ENCODE data around the gene ABCG8. TPM values are rescaled to one million over a fixed set of nuclear protein-coding genes. Genes with fewer than 3 reads are reported as not detected.

ABCG8 gene
- polyA plus RNA-seq, 1 donor (not counting 4 experiments of a cell fraction or from before 2014, with no cell fraction given) = not detected

DNA sequence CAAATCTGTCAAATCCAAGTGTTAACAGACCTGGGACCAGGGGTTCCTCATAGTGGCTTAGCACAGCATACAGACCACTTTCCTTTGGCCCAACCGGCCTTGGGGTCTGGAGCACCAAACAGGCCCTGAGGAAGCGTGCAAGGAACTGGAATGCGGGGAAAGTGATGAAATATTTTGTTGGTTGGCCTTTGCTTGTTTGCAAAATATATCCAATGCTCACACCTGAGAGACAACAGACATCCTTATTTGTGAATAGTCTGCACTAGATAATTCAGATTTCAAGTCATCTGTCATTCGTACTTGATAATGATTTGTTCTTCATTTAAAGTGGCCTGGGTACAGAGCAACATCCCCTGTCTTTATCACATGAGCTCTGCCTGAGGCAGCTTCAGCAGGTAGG, 43.5 kb downstream of the ABCG8 start:
- no peaks in the 10 kb centered on the region for H3K9me3 ChIP-seq (ENCODE audit: control insufficient read depth, low read depth, low read length)
- DNase-seq (ENCODE audit: low read depth, low spot score) = no peak
- H2AFZ ChIP-seq (ENCODE audit: control insufficient read depth, low read length) = no peak overlapping the region
- H3K36me3 ChIP-seq (ENCODE audit: control insufficient read depth in 2 of 2, extremely low read depth in 1 of 2, insufficient read depth in 2 of 2, low read length in 2 of 2) = peaks cover 5 to 6% of the 10 kb centered on the region in 2 experiments
- no peaks in the 10 kb centered on the region for H3K4me1 ChIP-seq (ENCODE audit: control insufficient read depth, extremely low read depth, insufficient read depth, low read length)
- TF ChIP-seq EZH2 (IDR thresholded peaks at IDR 0.05; ENCODE audit: low read length) = no peak
- TF ChIP-seq, protein P1, sequence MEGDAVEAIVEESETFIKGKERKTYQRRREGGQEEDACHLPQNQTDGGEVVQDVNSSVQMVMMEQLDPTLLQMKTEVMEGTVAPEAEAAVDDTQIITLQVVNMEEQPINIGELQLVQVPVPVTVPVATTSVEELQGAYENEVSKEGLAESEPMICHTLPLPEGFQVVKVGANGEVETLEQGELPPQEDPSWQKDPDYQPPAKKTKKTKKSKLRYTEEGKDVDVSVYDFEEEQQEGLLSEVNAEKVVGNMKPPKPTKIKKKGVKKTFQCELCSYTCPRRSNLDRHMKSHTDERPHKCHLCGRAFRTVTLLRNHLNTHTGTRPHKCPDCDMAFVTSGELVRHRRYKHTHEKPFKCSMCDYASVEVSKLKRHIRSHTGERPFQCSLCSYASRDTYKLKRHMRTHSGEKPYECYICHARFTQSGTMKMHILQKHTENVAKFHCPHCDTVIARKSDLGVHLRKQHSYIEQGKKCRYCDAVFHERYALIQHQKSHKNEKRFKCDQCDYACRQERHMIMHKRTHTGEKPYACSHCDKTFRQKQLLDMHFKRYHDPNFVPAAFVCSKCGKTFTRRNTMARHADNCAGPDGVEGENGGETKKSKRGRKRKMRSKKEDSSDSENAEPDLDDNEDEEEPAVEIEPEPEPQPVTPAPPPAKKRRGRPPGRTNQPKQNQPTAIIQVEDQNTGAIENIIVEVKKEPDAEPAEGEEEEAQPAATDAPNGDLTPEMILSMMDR (optimal IDR thresholded peaks at IDR 0.05 in 1 of 3, IDR thresholded peaks at IDR 0.05 in 1 of 3, conservative IDR thresholded peaks at IDR 0.05 in 1 of 3; ENCODE audit: extremely low read depth in 1 of 3, insufficient read depth in 2 of 3, low read length in 3 of 3) = no peak
- no peaks in the 10 kb centered on the region for H3K79me2 ChIP-seq (ENCODE audit: control insufficient read depth, insufficient read depth, low read length)
- no peak overlapping the region for H3K27ac ChIP-seq (ENCODE audit: control insufficient read depth, insufficient read depth, low read length)
- H3K4me2 ChIP-seq (ENCODE audit: control insufficient read depth, extremely low read depth, insufficient read depth, low read depth, low read length) = no peak overlapping the region
- H3K4me3 ChIP-seq (ENCODE audit: control insufficient read depth in 2 of 3, extremely low read depth in 1 of 3, insufficient read depth in 2 of 3, low read depth in 1 of 3, low read length in 3 of 3) = no peak overlapping the region
- no peaks in the 10 kb centered on the region for H4K20me1 ChIP-seq (ENCODE audit: control insufficient read depth, extremely low read depth, insufficient read depth, low read length)
- dilution Hi-C loops (cut with MboI; ENCODE audit: extremely low pct_ligation_motif_present, low sequenced_read_pairs) = no loop called here
- no peaks in the 10 kb centered on the region for H3K27me3 ChIP-seq (ENCODE audit: control insufficient read depth, extremely low read depth, insufficient read depth, low read length)
- H3K9me1 ChIP-seq (ENCODE audit: control insufficient read depth, extremely low read depth, insufficient read depth, low read length) = no peaks in the 10 kb centered on the region
- no peak for FAIRE-seq
- H3K9ac ChIP-seq (ENCODE audit: control insufficient read depth, extremely low read depth, insufficient read depth, low read length) = no peak overlapping the region

DNA sequence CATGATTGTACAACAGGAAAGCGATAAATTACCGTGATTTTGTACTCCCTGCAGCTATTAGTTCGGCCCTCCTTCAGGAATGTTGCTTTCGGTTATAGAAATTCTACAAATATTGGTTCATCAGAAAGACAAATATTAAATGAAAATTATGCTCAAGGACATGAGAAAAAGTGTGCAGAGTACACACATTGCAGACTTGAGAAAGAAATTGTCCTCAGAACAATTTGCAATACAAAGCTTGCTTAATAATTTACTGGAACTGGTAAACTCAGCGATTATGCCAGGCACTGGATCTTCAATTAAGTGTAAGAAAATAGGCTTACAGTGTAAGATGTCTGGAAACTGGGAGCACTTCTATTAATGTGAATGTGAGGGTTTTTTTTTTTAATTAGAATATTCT, 45.9 kb downstream of the ABCG8 start:
- Histone ChIP-seq H3K9ac (ENCODE audit: control insufficient read depth, extremely low read depth, insufficient read depth, low read length) (no peak overlapping the region), H3K36me3 (ENCODE audit: control insufficient read depth in 2 of 2, extremely low read depth in 1 of 2, insufficient read depth in 2 of 2, low read length in 2 of 2) (peaks cover 11 to 14% of the 10 kb centered on the region in 2 experiments), H3K9me3 (ENCODE audit: control insufficient read depth, low read depth, low read length) (no peaks in the 10 kb centered on the region), H3K4me3 (ENCODE audit: control insufficient read depth in 2 of 3, extremely low read depth in 1 of 3, insufficient read depth in 2 of 3, low read depth in 1 of 3, low read length in 3 of 3) (no peak overlapping the region), H3K79me2 (ENCODE audit: control insufficient read depth, insufficient read depth, low read length) (no peaks in the 10 kb centered on the region), H4K20me1 (ENCODE audit: control insufficient read depth, extremely low read depth, insufficient read depth, low read length) (no peaks in the 10 kb centered on the region), H3K27ac (ENCODE audit: control insufficient read depth, insufficient read depth, low read length) (no peak overlapping the region), H3K4me2 (ENCODE audit: control insufficient read depth, extremely low read depth, insufficient read depth, low read depth, low read length) (no peak overlapping the region), H3K4me1 (ENCODE audit: control insufficient read depth, extremely low read depth, insufficient read depth, low read length) (no peaks in the 10 kb centered on the region), H3K9me1 (ENCODE audit: control insufficient read depth, extremely low read depth, insufficient read depth, low read length) (peaks cover 3% of the 10 kb centered on the region), H2AFZ (ENCODE audit: control insufficient read depth, low read length) (no peak overlapping the region), H3K27me3 (ENCODE audit: control insufficient read depth, extremely low read depth, insufficient read depth, low read length) (no peaks in the 10 kb centered on the region)
- dilution Hi-C loops (cut with MboI; ENCODE audit: extremely low pct_ligation_motif_present, low sequenced_read_pairs) = no loop called here
- TF ChIP-seq, protein P1 (optimal IDR thresholded peaks at IDR 0.05 in 1 of 3, IDR thresholded peaks at IDR 0.05 in 1 of 3, conservative IDR thresholded peaks at IDR 0.05 in 1 of 3; ENCODE audit: extremely low read depth in 1 of 3, insufficient read depth in 2 of 3, low read length in 3 of 3) = no peak
- TF ChIP-seq EZH2 (IDR thresholded peaks at IDR 0.05; ENCODE audit: low read length) = no peak
- FAIRE-seq = no peak
- DNase-seq (ENCODE audit: low read depth, low spot score) = no peak
